Putamen (tissue), 1 donor: ENCODE results near the gene HPCAL1.

Source experiments
- DNase-seq: peaks from one replicate; pipeline ENCODE4 v3.0.0-alpha.2; 2016; ENCODE audit warnings: low spot score

Gene HPCAL1

GRCh38 chr2:10370895-10371294, 68.2 kb downstream of the HPCAL1 start:
- no peak for DNase-seq

GRCh38 chr2:10371441-10372196, 68.9 kb downstream of the HPCAL1 start:
- no peak for DNase-seq

DNA sequence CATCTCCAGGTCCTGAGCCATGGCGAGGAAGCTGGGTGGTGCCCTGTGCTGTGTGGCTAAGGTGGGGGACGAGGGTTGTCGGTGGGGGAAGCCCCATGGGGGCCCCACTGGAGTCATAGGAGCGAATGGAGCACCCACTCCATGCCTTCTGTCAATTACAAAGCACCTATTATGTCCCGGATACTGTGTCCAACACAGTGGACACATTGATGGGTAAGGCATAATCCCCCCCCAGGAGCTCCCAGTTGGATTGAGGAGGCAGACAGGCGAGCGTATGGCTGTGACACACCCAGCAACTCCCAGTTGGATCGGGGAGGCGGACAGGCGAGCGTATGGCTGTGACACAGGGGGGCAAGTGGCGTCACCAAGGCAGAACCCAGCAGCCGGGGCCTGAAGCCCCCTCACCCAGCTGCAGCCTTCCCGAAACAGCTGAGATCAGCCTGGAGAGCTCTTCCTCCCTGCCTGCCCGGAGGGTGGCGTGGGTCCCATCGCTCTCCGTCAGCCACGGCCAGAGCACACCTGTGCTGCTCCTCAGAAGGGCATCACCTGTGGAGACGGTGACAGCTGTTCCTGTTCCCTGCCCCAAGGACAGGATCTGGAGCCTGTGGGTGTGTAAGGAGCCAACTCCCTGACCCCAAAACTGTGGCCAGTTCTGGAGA, 69.6 kb downstream of the HPCAL1 start:
- no peak for DNase-seq

DNA sequence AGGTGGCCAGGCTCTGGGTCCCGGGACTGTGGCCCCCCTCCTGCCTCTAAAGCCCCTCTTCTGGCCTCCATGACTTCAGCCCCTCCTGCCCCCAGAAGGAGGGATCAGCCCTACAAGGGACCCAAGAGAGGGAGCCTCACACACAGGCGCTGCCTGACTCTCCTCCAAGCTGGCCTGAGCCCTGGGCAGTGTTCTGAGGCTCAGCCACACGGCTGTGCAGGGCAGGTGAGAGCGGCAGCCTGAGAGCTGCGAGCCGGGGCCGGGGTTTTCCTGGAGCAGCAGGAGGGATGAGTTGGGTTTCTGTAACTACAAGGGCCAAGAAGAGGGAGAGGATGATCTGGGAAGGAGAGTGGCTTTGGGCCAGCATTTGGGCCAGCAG, 70.1 kb downstream of the HPCAL1 start:
- no peak for DNase-seq

GRCh38 chr2:10373931-10374330, 71.2 kb downstream of the HPCAL1 start:
- DNase-seq, result no peak

DNA sequence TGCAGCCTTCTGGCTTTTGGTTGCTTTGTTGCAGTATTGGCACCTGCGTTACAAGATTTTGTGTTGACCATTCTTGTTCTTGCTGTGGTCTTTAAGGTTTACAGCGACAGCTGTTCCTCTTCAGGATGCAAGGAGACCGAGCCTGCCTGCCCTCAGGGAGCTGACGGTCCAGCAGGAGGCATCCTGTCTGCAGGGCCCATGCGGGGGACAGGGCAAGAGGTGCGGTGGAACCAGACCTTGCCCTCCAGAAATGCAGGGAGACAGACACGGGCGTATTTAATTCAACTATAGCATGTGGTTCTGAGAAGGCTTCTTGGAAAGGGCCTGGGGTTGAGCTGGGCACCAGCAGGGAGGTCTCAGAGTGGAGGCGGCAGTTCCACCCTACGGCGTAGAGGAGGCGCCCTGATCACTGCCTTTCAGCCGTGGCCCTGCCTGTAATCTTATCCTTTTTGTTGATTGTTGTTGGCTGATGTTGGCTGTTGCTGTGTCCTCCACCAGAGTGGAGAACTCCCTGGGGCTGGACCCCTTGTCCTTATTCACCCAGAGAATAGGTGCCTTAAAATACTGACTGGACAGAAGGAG, 71.7 kb downstream of the HPCAL1 start:
- DNase-seq, result no peak

DNA sequence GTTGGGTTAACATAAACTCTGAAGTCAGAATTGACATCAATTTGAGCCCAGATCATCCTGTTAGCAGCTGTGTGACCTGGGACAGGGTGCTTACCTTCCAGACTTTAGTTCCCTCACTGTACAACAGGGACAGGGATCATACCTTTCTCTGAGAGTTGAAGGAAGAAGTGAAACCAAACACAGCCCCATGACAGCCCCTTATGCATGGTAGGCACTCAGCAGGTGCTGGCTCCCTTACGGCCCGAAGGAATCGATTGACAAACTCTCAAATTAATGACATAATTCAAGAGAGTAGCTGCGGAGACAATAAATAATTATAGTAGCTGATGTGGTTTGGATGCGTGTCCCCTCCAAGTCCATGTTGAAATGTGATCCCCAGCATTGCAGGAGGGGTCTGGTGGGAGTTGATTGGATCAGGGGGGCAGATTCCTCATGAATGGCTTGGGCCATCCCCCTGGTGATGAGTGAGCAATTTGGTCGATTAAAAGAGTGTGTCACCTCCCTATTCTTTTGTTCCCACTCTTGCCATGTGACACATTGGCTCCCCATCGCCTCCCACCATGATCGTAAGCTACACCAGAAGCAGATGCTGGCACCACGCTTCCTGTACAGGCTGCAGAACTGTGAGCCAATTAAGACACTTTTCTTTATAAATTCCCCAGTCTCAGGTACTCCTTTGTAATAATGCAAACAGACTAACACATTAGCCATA, 73.0 kb downstream of the HPCAL1 start:
- no peak for DNase-seq

DNA sequence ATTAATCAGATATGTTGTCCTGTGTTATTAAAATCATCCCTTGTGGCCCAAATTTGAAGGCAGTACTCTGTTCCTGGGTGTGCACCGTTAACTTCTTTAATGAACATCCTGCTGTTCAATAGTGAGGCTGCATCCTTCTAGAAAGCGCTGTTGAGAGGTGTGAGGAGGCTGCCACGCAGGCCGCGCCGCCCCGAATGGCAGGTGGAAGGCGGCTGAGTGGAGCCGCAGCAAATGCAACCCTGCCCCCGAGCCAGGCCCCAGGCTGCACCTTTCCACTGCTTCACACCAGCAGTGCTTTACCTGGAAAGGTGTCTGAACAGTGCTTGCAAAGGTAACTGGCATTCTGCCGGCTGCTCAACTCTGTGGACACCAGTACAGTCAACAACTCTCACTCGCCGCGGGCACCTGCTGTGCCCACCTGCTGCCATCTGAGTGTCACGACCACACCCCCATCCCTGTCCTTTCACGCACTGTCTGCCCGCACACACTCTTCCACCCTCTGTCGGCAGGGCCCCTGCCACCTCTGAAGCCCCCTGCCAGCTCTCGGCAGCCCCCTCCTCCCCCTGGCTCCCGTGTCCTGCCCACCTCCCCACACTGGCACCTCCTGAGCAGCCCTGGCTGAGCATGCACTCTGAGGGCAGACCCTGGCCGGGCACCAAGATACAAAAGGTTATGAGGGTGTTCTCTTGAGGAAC, 74.5 kb downstream of the HPCAL1 start:
- no peak for DNase-seq

DNA sequence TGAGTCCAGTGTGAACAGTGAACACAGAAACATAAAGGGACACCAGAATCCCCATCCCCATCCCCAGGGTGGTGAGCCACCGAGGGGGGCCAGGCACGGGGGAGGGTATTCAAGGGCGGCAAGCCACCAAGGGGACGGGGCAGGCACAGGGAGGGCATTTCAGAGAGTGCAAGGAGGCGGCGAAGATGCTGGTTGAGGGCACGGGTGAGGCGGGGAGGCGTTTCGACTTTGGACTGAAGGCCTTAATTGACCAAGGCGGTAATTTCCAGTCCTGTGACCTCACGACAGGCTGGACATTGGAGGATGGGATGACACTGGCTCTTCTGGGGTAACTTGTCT, 75.0 kb downstream of the HPCAL1 start:
- no peak for DNase-seq

GRCh38 chr2:10378189-10378588, 75.5 kb downstream of the HPCAL1 start:
- no peak for DNase-seq

GRCh38 chr2:10380048-10380926, 77.6 kb downstream of the HPCAL1 start:
- DNase-seq, result no peak

GRCh38 chr2:10381997-10382353, 79.3 kb downstream of the HPCAL1 start:
- no peak for DNase-seq

DNA sequence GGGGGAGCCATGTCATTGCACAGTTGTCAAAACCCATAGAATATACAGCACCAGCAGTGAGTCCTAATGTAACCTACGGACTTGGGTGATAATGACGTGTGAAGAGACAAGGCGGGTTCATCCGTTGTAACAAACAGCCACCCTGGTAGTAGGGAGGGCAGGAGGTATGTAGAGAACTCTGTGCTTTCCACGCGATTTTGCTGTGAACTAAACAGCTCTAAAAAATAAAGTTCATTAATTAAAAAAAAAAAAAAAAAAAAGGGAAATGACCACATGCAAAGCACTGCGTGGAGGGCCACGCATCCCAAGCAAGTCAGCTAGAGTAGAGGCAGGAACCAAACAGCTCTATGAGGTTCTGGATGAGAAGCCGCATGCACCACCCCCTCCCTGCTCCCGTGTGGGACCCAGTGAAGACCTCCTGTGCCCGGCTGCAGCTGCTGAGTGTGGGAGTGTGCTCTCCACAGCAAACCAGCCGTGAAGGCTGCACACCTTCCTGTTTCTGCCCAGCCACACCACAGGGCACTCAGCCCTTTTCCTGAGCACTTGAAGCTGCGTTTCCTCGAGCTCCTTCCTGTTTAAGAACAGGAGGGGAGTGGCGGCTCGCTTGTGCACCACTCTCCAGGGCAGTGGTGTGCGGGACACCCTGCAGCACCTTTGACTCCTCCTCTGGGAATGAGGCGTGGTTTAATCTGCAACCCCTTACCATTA, 79.8 kb downstream of the HPCAL1 start:
- DNase-seq, result no peak

DNA sequence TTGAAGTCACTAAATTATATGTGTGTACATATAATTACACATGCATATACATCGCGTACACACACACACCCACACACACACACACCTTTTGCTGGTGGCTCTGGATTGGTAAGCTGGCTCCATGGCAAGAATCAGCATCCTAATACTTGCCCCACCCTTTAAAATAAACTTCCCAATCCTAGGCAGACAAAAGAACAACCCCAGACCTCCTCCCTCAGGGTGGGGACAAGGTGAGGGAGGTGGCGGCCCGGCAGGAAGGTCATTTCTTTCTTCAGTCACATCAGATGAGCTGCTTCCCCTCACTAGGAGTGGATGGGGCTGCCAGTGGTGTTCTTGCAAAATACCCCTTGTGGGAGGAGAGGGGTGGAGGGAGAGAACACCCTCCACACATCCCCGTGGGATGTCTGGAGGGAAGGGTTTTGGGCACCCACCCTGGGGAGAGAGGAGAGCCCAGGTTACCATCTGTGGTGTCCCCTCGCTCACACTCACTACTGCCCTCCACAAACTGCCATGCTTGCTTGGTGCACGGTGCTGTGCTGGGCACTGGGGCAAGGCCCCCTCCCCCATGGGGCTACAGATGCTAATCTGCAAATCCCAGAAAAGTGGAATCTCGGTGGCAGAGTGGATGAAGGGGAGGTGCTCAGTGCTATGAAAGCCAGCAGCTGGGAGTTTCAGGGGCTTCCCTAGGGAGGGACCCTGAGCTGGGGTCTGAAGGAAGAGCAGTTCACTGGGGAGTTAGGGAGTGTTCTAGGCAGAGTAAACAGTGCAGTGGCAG, 81.4 kb downstream of the HPCAL1 start:
- no peak for DNase-seq

GRCh38 chr2:10385501-10385900, 82.8 kb downstream of the HPCAL1 start:
- no peak for DNase-seq

DNA sequence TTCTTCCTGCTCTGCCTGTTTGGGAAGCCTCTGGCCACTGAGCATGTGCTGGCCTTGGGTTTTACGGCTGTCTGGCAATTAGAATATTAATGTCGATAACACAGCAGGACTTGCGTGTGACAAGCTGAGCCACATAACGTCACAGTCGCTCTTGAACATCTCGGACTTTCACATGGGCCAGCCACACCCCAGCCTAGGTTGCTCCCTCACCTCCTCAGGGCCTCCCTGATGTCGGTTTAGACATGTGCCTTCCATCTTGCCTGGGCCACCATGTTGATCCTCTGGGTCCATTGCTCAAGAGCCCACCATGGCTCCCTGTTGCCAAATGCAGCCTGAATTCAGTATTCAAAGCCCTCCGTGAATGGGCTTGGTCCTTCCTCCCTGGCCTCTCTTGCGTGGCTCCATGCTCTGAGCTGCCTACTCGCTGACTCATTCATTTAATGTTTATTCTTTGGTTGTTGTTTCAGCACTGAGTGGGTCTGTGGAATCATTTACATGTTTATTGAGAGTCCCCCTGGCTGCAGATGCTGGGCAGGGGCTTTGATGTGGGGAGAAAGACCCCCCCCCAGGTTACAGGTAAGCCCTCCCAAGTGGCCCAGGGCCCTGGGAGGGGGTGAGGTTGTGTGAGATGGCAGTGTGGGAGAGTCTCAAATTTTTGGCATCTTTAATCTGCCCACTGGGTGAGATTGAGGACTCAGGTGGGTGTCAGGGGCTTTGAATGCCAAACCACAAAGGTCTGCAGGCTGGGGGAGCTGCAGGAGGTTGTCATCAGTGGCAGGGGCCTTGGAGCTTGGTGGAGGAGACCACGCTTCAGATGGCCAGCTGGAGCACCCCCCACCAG, 83.4 kb downstream of the HPCAL1 start:
- DNase-seq, result no peak

- no peak for DNase-seq
Measured at GRCh38 chr2:10387033-10387432, 84.3 kb downstream of the HPCAL1 start.

DNA sequence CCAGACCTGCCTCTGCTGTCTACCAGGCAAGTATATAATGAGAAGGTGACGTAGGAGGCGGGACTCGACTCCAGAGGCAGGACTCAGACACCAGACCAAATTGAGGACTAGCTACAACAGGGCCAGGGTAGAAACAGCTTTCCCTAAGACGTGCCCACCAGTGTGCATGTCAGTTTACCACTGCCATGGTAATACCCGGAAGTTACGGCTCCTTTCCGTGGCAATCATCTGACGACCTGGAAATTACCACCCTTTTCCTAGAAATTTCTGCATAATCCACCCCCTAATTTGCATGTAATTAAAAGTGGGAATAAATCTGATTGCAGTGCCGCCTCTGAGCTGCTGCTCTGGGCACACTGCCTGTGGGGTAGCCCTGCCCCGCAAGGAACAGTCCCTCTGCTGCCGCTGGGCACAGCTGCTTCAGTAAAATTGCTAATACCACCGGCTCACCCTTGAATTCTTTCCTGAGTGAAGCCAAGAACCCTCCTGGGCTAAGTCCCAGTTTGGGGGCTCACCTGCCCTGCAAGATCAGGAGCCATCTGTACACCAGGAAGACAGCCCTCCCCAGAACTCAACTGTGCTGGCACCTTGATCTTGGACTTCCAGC, 86.4 kb downstream of the HPCAL1 start:
- no peak for DNase-seq

DNA sequence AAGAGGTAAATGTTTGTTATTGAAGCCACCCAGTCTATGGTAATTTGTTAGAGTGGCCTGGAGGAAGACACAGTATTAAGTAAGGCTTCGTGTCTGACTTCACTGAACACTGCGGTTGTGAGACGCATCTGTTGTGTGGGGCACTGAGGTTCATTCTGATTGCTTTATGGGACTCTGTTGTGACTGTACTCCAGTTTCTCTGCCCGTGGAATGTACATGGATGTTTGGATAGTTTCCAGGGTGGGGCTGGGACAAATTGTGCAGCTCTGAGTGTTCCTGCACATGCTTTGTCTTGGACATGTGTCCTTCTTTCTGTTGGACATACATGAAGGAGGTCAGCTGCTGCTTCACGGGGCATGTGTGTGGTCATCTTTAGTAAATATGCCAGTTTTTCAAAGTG, 86.9 kb downstream of the HPCAL1 start:
- DNase-seq, result no peak
